LNCAP (cell line): ENCODE measurements around the gene YJU2.

Experiments used
- CTCF ChIP-seq: fragments of 450-650 bp; IDR thresholded peaks from 2 replicates; pipeline ENCODE4 v1.5.1; 2017; ENCODE audit warnings: mild to moderate bottlenecking

YJU2 gene

GRCh38 chr19:4206818-4207484, 39.9 kb upstream of the YJU2 start:
- TF ChIP-seq CTCF: no peak

GRCh38 chr19:4208385-4209094, 38.3 kb upstream of the YJU2 start:
- TF ChIP-seq CTCF: no peak; the same call in 1 of the 2 replicates

- TF ChIP-seq CTCF: no peak
Observed at GRCh38 chr19:4210166-4210731, 36.6 kb upstream of the YJU2 start.

- TF ChIP-seq CTCF: no peak
Observed at GRCh38 chr19:4213116-4213515, 33.8 kb upstream of the YJU2 start.

GRCh38 chr19:4215807-4216206, 31.1 kb upstream of the YJU2 start:
- TF ChIP-seq CTCF: no peak

- no peak for TF ChIP-seq CTCF
Observed at GRCh38 chr19:4216846-4217245, 30.0 kb upstream of the YJU2 start.

GRCh38 chr19:4217429-4218264, 29.2 kb upstream of the YJU2 start:
- no peak for TF ChIP-seq CTCF
